Muscle of arm (tissue), 12 donors: ENCODE measurements around the gene SIK3. TPM values are rescaled to one million over a fixed set of nuclear protein-coding genes. Genes with fewer than 3 reads are reported as not detected.
A peak's percentile ranks its signal among the peaks of the same experiment; 100 is the strongest.

Experiments
- DNase-seq: peaks from one replicate; pipeline ENCODE4 v3.0.0-alpha.2; 2013
- polyA plus RNA-seq, 12 donors: library from polyadenylated mRNA; unstranded; fragments of 120-200 nt; gene quantifications; one replicate each; pipeline ENCODE4 v1.2.1, GENCODE V29; 2013; ENCODE audit not compliant: insufficient read length in 12 of 12

Gene SIK3
- polyA plus RNA-seq, 12 donors = 27.5 to 46.1 (median 38.5) TPM; not detected in 1

DNA sequence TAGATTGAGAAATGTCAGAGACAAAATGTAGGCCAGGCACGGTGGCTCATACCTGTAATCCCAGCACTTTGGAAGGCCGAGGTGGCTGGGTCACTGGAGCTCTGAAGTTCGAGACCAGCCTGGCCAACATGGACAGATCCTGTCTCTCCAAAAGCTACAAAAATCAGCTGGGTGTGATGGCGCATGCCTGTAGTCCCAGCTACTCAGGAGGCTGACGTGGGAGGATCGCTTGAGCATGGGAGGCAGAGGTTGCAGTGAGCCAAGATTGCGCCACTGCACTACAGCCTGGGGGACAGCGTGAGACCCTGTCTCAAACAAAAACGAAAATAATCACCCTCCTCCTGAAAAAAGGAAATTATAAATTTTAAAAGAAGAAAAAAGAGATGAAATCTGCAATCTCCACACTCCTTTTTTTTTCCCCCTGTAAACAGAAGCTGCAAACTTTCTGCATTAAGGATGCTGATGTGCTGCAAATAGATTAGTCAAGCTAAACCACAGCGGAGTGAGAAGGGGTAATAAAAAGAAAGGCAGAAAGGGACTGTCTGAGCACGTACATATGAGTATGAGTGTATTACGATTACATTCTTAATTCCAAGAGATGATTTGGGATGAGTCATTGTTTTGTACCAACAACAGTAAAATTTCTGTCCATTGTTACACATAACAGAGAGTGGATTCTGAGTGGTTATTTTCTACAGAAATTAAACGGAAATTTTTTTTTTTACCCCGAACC, 87.3 kb downstream of the SIK3 start:
- DNase-seq = no peak

DNA sequence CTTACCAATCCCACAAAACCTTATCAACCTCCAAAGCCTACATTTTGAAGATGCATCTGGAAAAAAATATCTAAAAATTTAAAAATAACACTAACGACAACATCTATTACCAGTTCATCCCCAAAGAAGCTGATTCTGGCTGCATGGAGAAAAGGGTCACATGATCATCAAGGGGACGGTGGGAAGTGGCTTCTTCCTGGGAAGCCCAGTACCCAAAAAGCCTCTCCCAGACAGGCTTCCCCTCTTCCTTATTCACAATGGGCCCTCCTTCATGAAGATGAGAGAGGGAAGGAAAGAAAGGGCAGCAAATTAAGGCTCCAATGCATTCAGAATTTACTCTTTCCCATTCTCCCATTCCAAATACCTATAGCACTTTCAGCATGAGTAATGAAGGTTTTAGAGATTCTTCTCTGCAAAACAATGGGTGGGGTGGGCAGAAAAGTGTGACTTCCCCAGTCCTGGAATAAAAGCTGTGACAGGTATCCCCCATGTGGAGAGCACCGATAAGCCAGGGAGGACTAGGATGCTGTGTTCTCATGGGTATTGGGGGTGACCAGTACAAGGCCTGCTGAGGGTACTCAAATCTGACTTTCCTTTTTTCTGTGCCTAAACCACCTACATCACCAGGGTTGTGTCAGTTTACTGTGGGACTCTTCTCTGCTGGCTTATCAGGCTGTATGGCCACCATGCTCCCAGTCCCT, 88.2 kb downstream of the SIK3 start:
- no peak for DNase-seq

DNA sequence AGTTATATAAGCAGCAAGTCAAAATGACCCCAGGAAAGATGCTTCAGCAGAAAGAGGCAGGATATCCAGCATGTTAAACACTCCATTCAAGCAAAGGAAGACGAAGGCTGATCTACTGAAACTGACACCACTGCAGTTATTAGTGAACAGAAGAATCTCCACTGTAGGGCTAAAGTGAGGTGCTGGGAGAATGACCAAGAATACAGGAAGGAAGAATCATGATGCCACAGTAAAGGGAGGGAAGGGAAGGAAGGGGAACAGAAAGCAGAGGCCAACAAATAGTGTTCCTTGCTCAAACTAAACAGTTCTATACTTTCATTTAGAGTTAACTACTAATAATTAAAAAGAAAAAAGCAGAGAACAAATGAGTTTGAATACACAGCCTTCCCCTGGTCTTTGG, 92.5 kb downstream of the SIK3 start:
- no peak for DNase-seq

DNA sequence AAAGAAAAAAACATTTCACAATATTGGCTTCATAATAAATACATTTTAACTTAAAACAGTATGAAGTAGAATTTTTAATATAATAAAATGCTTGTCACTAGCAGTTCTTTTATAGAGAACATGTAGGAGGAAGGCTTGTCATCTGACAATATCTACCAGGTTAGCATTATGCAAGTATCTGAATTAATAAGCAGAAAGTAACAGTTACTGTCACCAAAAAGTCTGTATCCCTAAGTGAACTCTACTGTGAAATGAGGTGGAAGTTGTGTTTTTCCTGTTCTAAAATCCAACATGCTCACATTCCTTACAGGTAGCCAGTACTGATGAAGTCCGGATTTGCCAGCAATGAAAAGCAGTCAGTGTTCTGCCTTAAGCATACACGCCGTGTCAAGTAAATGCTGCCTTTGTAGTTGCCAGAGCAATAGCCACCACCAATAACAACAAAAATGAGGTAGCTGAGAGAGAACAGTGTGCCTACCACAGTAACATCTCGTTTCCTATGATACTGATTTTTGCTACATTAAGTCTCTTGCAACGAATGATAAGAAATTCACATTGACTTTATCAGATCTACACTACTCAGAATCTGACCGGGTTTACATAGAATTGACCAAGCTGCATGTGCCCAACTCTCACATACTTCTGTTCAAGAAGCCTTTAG, 95.5 kb downstream of the SIK3 start:
- DNase-seq = no peak

DNA sequence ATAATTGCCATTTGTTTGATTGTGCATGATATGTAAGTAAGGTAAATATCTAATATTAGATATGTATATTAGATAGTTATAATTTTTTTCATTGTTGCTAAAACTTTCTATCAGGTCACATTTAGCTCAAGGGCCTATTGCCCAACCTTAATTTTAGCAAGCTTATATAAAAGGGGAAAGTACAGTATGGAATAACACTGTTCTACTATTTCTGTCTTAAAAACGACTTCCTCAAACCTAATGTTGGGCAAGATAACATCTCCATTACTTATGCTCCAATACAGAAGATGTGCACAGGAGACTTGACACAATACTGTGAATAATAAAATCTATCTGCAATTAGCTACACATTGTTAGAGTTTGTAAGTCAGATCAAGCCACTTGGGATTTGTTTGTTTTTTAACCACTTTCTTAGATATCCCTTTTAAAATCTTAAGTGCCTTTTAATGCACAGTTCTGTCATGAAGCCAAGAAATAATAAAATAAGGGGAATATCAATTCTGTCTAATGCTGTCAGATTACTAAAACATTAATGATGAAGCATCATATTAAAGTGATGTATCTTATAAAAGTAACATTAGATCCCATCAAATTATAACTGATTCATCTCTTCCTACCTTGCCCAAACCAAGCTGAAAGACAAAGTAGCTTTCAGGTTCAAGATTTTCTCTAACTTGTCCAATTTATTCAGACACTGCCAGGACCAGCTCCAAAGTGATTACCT, 98.1 kb downstream of the SIK3 start:
- DNase-seq = no peak

DNA sequence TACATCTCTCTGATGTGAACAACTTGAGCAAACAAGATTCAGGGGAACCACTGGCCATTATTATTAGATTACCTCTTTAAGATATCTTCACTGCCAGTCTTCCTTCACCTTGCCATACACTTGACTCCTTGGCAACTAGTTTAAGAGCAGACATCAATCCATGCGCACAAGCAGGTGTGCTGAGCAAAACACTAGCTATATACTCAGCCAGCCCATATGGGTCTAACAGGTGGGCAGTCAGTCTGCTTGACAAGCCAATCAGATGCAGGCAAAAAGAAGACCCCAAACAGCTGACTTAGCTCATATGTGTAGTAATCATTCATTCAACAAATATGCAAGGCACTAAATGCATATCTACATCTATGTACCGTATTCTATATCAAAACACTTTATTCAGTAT, 101.2 kb downstream of the SIK3 start:
- no peak for DNase-seq

DNA sequence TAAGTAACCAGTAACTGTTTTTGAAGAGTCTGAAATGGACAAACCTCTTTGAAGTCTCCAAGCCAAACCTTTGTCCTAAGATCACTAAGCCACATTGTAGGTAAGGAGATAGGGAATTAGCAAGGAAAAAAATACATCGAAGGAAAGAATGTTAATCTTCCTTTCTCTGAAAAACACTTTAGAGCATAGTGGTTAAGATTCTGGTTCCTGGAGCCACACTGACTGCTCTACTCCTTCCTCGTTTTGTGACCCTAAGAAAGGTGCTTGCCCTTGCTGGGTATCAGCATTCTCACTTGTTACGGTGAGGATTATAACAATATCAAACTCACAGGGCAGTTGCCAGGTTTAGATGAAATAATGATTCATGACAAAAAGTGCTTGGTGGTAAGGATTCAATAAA, 104.0 kb downstream of the SIK3 start:
- DNase-seq = no peak

DNA sequence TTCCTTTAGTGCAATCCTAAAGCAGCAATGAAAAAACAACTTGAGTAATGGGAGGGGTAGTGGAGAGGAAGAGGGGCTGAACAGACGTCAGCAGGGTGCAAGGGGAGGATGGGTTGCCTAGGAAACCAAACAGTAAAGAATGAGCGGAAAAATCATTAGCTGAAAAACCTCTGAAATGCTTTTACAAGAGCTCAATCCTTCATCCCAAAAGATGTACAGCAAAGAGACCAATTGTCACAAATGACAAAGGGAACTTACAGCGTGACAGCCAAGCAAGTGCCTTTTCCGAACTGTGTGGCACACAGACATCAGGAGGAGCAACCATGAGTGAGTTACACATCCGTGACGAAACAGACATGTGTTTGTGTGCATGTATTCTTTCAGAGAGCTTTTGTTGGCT, 104.6 kb downstream of the SIK3 start:
- DNase-seq = peak; percentile 88

DNA sequence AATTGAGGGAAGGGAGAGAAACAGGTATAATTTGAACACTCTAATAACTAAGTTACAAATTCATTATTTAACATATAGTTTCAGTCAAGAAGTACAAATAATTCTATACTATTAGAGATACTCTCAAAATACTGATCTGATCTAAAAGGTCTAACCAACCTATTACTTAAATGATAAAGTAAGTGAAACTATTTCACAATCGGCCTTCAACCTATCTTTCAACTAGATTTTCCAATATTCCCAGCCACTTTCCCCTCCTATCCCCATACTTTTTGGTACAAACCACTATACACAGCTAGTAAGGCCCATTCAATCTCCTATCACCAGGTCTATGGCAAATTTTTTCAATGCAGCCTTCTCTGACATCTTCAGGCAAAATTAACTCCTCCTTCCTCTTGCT, 106.7 kb downstream of the SIK3 start:
- no peak for DNase-seq

DNA sequence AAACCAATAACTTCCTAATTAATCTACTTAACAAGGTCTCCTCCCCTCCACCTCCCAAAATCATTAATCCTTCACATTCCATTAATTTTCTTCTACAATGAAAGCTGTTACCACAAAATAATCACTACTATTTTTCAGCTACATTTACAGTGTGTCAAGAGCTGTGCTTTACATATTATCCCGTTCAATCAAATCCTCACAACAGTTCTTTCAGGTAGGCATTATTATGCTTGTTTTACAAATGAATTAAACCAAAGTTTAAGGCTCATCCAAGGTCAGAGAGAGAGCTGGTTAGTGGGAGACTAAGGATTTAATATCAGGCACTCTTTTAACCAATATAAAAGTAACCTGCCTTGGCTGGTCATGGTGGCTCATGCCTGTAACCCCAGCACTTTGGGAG, 107.4 kb downstream of the SIK3 start:
- DNase-seq = no peak

DNA sequence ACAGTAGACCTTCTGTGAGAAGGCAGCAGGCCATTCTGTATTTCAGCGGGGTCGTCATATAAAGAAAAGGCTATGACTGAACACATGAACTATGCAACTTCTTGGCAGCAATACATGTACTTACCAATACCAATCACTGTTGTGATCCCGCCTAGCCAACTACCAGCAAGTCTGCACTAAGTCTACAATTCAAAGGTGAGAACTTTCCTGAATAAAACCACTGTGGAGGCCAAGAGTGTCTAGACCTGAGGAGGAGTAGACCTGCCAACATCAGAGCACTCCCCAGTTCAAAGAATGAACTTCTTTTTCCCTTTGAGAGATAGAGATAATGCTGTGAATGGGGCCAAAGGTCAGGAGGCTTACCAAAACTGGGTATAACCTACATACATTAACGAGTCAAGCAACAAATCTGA, 108.2 kb downstream of the SIK3 start:
- DNase-seq = peak; percentile 59

DNA sequence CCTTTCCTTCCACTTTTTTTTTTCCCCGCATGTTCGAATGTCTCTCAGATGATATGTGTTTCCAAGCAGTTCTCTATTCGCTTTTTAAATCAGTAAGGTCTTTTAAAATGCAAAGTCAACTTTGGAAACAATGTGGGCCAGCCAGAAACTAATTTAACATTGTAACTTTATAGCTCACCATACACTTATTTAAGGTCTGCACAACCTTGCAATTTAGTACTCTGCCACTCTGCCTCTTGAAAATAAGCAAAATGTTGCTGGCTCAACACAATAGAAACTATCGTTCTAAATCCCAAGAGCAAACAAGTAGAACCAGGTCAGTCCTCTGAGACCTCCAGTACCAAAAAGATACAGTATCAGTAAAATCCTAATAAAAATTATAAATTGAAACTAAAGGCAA, 109.0 kb downstream of the SIK3 start:
- DNase-seq = no peak

DNA sequence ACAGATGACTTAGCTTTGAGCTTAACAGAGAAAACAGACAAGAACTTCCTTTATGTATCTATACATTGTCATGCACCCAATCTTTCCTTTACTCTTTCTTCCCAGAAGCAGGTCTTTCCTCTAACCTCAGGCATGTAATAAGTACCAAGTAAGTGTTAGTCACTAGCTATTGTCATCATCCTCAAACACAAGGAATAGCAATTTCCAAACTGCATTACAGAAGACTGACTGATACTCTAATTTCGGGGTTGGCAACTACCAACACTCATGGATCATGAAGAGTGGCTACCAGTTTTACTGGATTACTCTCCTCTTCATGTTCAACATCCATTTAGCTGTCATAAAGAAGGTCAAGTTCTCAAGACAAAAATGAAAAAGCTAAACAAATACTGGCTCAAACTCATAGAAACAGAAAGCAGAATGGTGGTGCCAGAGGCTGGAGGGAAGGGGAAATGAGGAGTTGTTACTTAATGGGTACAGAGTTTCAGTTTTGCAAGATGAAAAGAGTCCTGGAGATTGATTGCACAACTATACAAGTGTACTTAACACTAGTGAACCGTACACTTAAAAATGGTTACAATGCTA, 111.6 kb downstream of the SIK3 start:
- DNase-seq = no peak

DNA sequence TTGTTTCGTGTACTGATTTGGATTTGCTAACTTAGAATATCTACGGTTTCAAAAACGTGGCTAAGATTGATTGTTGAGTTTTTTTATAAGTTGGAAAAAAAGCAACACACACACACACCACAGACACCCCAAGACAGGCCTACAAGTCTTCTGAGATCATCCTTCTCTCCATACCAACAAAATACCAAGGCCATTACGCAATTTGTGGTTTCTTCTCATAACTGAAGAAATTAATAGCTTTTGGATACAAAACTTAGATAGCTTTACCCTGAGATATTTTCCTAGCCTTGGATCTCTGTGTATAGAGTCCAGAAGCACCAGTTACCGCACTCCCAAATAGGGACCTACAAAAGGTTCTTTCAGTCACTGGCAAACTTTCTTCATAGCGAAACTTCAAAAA, 113.6 kb downstream of the SIK3 start:
- no peak for DNase-seq

DNA sequence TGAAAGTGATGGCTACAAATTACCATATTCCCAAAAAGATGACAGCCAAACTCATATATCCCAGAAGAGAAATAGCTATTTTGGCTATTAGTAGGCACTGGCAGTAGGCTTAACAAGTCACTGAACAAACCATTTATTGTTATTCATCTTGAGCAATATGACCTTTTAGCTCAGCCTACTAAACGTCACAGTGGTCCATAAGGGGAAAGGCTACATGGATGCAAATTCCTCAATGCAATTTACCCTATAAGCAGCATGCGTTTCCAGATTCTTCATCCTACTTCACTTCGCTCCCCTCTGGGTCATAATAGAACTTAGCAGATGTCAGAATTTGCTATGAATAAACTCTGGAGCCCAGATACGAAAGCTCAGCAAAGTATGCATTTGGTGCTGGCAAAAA, 114.0 kb downstream of the SIK3 start:
- DNase-seq = no peak

DNA sequence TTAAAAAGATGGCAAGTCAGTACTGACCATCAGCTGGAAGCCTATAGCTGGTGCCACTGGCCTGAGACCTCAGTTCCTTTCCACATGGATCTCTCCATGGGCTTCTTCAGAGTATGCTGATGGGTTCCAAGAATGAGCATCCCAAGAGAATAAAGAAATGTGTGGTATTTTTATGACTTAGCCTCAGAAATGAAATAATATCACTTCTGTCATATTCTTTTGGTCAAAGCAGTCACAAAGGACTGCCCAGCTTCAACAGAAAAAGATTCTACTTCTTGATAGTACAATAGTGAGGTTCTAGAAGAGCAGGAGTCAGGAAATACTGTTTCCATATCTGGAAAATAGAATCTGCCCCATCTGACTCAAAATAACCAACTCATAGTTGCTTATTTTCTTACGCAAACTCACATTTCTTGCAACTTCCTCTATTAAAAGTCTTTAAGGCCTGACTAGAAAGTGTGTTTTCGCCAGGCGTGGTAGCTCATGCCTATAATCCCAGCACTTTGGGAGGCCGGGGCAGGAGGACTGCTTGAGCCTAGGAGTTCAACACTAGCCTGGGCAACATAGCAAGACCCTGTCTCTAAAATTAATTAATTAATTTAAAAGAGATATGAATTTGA, 116.9 kb downstream of the SIK3 start:
- DNase-seq = no peak

DNA sequence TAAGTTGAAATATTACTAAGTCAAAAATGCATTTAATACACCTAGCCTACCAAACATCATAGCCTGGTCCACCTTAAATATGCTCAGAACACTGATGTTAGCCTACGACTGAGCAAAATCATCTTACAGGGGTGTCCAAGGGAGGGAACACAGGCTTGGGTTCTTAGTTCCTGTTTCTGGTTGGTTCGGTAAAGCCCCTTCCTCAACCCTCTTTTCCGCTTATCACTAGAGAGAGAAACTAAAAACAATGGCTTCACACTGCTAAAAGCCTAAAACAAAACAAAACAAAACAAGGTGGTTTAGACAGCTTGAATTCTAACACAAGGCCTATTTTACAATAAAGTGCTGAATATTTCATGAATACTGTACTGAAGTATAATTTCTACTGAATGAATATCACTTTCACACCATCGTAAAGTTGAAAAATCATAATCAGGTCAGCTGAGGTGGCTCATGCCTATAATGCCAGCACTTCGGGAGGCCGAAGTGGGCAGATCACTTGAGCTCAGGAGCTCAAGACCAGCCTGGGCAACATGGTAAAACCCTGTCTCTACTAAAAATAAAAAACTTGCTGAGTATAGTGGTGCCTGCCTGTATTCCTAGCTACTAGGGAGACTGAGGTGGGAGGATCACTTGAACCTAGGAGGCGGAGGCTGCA, 118.0 kb downstream of the SIK3 start:
- DNase-seq = no peak

DNA sequence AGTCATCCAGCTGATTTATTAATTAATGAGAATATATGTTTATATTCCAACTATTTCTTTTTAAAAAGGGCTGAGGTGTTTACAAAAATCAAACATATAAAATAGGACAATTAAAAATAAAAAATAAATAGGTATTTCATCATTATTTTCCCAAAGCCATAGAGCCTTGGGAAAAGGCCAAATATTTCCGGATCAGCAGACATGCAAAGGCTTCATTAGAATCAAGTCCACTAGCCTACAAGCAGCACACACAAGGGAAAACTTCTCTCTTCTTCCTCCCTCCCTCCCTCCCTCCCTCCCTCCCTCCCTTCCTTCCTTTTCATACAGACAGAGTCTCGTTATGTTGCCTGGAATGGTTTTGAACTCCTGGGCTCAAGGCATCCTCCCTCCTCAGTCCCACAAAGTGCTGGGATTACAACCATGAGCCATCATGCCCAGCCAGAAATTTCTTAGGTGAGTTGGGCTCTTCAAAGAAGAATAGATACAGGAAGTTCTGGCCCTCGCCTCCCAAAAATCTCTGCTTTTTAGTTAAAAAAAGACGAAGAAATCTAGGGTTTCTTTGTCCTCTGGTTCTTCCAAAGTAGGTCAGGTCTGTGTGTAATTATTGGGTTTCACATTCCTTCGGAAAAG, 121.2 kb downstream of the SIK3 start:
- DNase-seq = no peak

DNA sequence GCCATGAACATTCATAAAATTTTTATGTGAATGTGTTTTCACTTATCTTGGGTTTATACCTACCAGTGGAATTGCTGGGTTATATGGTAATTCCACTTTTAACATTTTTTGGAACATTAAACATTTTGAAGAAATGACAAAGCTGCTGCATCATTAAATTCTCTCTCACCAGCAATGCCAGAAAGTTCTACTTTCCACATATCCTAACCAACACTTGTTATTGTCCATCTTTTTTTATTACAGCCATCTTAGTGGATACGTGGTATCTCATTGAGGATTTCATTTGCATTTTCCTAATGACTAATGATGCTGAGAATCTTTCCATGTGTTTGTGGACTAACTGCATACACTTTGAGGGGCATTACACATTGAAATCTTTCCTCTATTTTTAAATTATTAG, 122.6 kb downstream of the SIK3 start:
- DNase-seq = no peak

DNA sequence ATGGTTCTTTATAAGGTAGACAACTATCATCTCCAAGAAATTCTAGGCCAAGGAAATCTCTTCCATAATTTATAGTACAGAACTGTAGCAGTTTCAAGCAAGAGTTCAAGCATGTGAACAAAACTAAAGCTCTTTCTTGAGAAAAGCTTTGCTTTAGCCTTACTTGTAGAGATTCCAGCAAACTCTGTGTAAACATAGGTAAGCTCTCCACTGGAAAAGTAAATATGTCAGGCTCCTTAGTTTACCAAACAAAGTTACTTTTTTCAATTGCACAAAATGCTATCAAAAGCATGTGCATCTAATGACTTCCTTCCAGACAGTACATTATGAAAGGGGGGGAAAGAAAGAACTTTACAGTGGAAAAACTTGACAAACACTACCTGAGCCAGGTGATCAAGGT, 125.0 kb downstream of the SIK3 start:
- no peak for DNase-seq

DNA sequence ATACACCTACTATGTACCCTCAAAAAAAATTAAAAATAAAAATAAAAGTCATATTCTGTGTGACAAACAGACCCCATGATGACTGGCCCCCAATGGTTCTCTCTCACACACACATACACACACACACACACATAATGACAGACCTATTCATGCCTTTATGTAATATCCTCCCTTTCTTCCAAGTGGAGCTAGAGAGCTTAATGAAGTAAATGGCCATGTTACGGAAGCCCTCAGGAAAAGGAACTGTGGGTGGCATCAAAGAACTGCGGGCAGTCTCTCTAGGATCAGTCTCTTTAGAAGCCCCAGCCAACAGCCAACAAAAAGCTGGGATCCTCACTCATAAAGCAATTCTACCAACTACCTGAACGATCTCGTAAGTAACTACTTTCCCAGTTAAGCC, 125.5 kb downstream of the SIK3 start:
- DNase-seq = no peak
